Ascending aorta (tissue), 2 donors: Measurements from ENCODE around the gene SLC9B1. TPM values are rescaled to one million over a fixed set of nuclear protein-coding genes. Genes with fewer than 3 reads are reported as not detected.

ENCODE experiments used
- DNase-seq, 2 donors: peaks; one replicate each; pipeline ENCODE4 v3.0.0-alpha.2; 2019; ENCODE audit warnings: low spot score in 2 of 2
- H3K27ac ChIP-seq, 2 donors: fragments of 200-600 bp; sonication (generic); one replicate each; pipeline ENCODE4 v1.5.1; 2016 to 2017; ENCODE audit warnings: mild to moderate bottlenecking in 1 of 2
- H3K27me3 ChIP-seq: fragments of 200-600 bp; sonication (generic); one replicate; pipeline ENCODE4 v1.5.1; 2017
- H3K36me3 ChIP-seq, 2 donors: fragments of 200-600 bp; sonication (generic); one replicate each; pipeline ENCODE4 v1.5.1; 2016
- H3K4me1 ChIP-seq, 2 donors: fragments of 200-600 bp; sonication (generic); one replicate each; pipeline ENCODE4 v1.5.1; 2016 to 2017; ENCODE audit warnings: mild to moderate bottlenecking in 1 of 2
- H3K4me3 ChIP-seq, 2 donors: fragments of 200-600 bp; sonication (generic); one replicate each; pipeline ENCODE4 v1.5.1; 2016 to 2017; ENCODE audit warnings: mild to moderate bottlenecking in 1 of 2
- H3K9me3 ChIP-seq, 2 donors: fragments of 200-600 bp; sonication (generic); one replicate each; pipeline ENCODE4 v1.5.1; 2016
- CTCF ChIP-seq, 3 experiments: fragments of 200-600 bp in 2 of 3; fragments of 450-650 bp in 1 of 3; sonication (generic) in 2 of 3; IDR thresholded peaks; one replicate each; pipeline ENCODE4 v1.5.1; 2016 to 2019; ENCODE audit warnings: antibody characterized with exemption in 3 of 3, mild to moderate bottlenecking in 1 of 3, moderate library complexity in 1 of 3
- intact Hi-C: fragments of 100-400 bp; cut with DNase I; formaldehyde crosslinking; loops from one replicate; pipeline ENCODE4 v1.15.1; 2023
- total RNA-seq: library from RNA; depleted of rRNA; stranded (reverse); fragments of >200 nt; gene quantifications from one replicate; pipeline ENCODE4 v1.1.0, GENCODE V29; 2016

SLC9B1 gene
- total RNA-seq, 1 donor from 2014 or later: not detected

GRCh38 chr4:103052145-103052544 is 32.6 kb upstream of the SLC9B1 start:
- Histone ChIP-seq H3K27ac (no peak overlapping the region), H3K4me3 (no peak overlapping the region), H3K4me1 (no peaks in the 10 kb centered on the region), H3K36me3 (peaks cover 4 to 6% of the 10 kb centered on the region in 2 donors), H3K27me3 (no peaks in the 10 kb centered on the region), H3K9me3 (no peaks in the 10 kb centered on the region)
- intact Hi-C loops: no loop called here
- no peak for DNase-seq
- TF ChIP-seq CTCF (IDR thresholded peaks at IDR 0.05): no peak

GRCh38 chr4:103050736-103051436 is 31.4 kb upstream of the SLC9B1 start:
- no peak for DNase-seq
- no peak overlapping the region for H3K27ac ChIP-seq
- no peaks in the 10 kb centered on the region for H3K27me3 ChIP-seq
- intact Hi-C loops: no loop called here
- H3K36me3 ChIP-seq: peaks cover 4 to 6% of the 10 kb centered on the region in 2 donors
- H3K4me3 ChIP-seq: no peak overlapping the region
- no peaks in the 10 kb centered on the region for H3K4me1 ChIP-seq
- H3K9me3 ChIP-seq: no peaks in the 10 kb centered on the region
- TF ChIP-seq CTCF (IDR thresholded peaks at IDR 0.05): no peak

- H3K27ac ChIP-seq: no peak overlapping the region
- TF ChIP-seq CTCF (IDR thresholded peaks at IDR 0.05): peak; percentile 26 to 64 (median 61)
- no peaks in the 10 kb centered on the region for H3K9me3 ChIP-seq
- DNase-seq: no peak
- H3K4me1 ChIP-seq: no peaks in the 10 kb centered on the region
- intact Hi-C loops: loop anchor here (2.0 kb wide), 1 partner anchor 44 kb away; no protein-coding TSS in a partner anchor
- H3K36me3 ChIP-seq: peaks cover 11 to 12% of the 10 kb centered on the region in 2 donors
- H3K4me3 ChIP-seq: no peak overlapping the region
- no peaks in the 10 kb centered on the region for H3K27me3 ChIP-seq
Observed at GRCh38 chr4:103046416-103047290, 27.1 kb upstream of the SLC9B1 start.

- Histone ChIP-seq H3K27me3 (no peaks in the 10 kb centered on the region), H3K9me3 (no peaks in the 10 kb centered on the region), H3K36me3 (peaks cover 6 to 11% of the 10 kb centered on the region in 2 donors), H3K4me3 (no peak overlapping the region), H3K27ac (no peak overlapping the region), H3K4me1 (no peaks in the 10 kb centered on the region)
- no peak for TF ChIP-seq CTCF (IDR thresholded peaks at IDR 0.05)
- intact Hi-C loops: no loop called here
- DNase-seq: no peak
Observed at GRCh38 chr4:103044183-103044582, 24.7 kb upstream of the SLC9B1 start.

- no peak for DNase-seq
- Histone ChIP-seq H3K4me1 (no peaks in the 10 kb centered on the region), H3K27me3 (no peaks in the 10 kb centered on the region), H3K4me3 (no peak overlapping the region), H3K27ac (no peak overlapping the region), H3K9me3 (peaks cover 0 to 5% of the 10 kb centered on the region in 2 donors), H3K36me3 (peaks cover 0 to 2% of the 10 kb centered on the region in 2 donors)
- TF ChIP-seq CTCF (IDR thresholded peaks at IDR 0.05): no peak
- intact Hi-C loops: no loop called here
Observed at GRCh38 chr4:103036169-103036568, 16.7 kb upstream of the SLC9B1 start.
